ENCODE data around the gene ZFC3H1. TPM values are rescaled to one million over a fixed set of nuclear protein-coding genes. Genes with fewer than 3 reads are reported as not detected.
A peak's percentile ranks its signal among the peaks of the same experiment; 100 is the strongest.

The ZFC3H1 gene
- total and polyA plus RNA-seq, 9 of the 15 experiments (the other 6 are each of a cell fraction or from before 2014, with no cell fraction given): 14.8 to 80.5 (median 22.1) TPM

DNA sequence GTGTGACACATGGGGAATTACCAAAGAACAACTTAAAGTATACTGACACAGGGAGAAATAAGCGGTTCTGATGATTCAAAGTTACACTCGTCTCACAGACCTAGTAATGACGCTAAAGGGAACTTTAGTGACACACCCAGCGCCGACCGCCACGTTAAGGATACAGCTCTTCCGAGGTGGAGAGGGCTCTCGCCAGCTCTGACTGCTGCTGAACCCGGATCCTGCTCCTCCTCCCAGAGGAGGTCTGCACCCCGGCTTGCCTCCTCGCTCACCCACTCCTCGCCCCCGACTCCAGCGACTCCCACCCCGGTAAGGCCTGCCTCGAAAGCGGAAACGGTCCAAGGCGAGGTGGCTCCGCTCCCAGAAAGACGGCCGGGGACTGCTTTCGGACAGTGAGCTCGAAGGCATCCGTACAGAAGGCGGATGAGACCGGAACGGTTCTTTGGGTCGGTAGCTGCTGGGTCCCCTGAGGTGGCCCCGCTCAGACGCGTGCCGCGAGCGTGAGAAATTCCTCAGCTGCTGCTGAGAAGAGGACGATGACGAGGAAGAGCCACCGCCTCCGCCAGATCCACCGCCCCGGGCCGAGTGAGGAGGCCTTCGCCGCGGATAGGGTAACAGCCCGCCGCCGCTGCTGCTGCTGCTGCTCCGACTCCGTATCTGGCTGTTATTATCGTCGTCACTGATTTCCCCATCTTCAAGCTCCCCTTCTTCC lies 643 bp downstream of the ZFC3H1 start (continued):
- TF ChIP-seq PTTG1 (tag; IDR thresholded peaks at IDR 0.05; ENCODE audit: low read depth) (no peak), ASH1L (IDR thresholded peaks at IDR 0.05; ENCODE audit: borderline replicate concordance, low read depth, partially characterized antibody) (no peak), NCOA6 (IDR thresholded peaks at IDR 0.05) (no peak), ZNF3 (CRISPR knock-in tag; IDR thresholded peaks at IDR 0.05) (no peak), LCOR (CRISPR knock-in tag; IDR thresholded peaks at IDR 0.05) (peak; percentile 10; the same call in 1 of the 2 replicates), SREBF2 (CRISPR knock-in tag; IDR thresholded peaks at IDR 0.05) (no peak), ELF1 (tag; IDR thresholded peaks at IDR 0.05) (no peak), BACH1 (tag; IDR thresholded peaks at IDR 0.05) (no peak), GTF2A2 (tag; IDR thresholded peaks at IDR 0.05) (no peak), ZNF699 (CRISPR knock-in tag; IDR thresholded peaks at IDR 0.05; ENCODE audit: insufficient replicate concordance) (no peak), MED1 (CRISPR knock-in tag; IDR thresholded peaks at IDR 0.05; ENCODE audit: borderline replicate concordance) (no peak)
- TF ChIP-seq, protein P1, sequence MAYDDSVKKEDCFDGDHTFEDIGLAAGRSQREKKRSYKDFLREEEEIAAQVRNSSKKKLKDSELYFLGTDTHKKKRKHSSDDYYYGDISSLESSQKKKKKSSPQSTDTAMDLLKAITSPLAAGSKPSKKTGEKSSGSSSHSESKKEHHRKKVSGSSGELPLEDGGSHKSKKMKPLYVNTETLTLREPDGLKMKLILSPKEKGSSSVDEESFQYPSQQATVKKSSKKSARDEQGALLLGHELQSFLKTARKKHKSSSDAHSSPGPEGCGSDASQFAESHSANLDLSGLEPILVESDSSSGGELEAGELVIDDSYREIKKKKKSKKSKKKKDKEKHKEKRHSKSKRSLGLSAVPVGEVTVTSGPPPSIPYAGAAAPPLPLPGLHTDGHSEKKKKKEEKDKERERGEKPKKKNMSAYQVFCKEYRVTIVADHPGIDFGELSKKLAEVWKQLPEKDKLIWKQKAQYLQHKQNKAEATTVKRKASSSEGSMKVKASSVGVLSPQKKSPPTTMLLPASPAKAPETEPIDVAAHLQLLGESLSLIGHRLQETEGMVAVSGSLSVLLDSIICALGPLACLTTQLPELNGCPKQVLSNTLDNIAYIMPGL (CRISPR knock-in tag; IDR thresholded peaks at IDR 0.05): 0 out of 2 replicates have a peak, but pooled peaks have one; percentile 1
- TF ChIP-seq, protein P2, sequence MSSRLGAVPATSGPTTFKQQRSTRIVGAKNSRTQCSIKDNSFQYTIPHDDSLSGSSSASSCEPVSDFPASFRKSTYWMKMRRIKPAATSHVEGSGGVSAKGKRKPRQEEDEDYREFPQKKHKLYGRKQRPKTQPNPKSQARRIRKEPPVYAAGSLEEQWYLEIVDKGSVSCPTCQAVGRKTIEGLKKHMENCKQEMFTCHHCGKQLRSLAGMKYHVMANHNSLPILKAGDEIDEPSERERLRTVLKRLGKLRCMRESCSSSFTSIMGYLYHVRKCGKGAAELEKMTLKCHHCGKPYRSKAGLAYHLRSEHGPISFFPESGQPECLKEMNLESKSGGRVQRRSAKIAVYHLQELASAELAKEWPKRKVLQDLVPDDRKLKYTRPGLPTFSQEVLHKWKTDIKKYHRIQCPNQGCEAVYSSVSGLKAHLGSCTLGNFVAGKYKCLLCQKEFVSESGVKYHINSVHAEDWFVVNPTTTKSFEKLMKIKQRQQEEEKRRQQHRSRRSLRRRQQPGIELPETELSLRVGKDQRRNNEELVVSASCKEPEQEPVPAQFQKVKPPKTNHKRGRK (tag; IDR thresholded peaks at IDR 0.05): no peak
- TF ChIP-seq, protein P3, sequence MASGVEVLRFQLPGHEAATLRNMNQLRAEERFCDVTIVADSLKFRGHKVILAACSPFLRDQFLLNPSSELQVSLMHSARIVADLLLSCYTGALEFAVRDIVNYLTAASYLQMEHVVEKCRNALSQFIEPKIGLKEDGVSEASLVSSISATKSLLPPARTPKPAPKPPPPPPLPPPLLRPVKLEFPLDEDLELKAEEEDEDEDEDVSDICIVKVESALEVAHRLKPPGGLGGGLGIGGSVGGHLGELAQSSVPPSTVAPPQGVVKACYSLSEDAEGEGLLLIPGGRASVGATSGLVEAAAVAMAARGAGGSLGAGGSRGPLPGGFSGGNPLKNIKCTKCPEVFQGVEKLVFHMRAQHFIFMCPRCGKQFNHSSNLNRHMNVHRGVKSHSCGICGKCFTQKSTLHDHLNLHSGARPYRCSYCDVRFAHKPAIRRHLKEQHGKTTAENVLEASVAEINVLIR (CRISPR knock-in tag; IDR thresholded peaks at IDR 0.05): no peak
- TF ChIP-seq, protein P4, sequence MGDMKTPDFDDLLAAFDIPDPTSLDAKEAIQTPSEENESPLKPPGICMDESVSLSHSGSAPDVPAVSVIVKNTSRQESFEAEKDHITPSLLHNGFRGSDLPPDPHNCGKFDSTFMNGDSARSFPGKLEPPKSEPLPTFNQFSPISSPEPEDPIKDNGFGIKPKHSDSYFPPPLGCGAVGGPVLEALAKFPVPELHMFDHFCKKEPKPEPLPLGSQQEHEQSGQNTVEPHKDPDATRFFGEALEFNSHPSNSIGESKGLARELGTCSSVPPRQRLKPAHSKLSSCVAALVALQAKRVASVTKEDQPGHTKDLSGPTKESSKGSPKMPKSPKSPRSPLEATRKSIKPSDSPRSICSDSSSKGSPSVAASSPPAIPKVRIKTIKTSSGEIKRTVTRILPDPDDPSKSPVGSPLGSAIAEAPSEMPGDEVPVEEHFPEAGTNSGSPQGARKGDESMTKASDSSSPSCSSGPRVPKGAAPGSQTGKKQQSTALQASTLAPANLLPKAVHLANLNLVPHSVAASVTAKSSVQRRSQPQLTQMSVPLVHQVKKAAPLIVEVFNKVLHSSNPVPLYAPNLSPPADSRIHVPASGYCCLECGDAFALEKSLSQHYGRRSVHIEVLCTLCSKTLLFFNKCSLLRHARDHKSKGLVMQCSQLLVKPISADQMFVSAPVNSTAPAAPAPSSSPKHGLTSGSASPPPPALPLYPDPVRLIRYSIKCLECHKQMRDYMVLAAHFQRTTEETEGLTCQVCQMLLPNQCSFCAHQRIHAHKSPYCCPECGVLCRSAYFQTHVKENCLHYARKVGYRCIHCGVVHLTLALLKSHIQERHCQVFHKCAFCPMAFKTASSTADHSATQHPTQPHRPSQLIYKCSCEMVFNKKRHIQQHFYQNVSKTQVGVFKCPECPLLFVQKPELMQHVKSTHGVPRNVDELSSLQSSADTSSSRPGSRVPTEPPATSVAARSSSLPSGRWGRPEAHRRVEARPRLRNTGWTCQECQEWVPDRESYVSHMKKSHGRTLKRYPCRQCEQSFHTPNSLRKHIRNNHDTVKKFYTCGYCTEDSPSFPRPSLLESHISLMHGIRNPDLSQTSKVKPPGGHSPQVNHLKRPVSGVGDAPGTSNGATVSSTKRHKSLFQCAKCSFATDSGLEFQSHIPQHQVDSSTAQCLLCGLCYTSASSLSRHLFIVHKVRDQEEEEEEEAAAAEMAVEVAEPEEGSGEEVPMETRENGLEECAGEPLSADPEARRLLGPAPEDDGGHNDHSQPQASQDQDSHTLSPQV (IDR thresholded peaks at IDR 0.05): no peak

All from K562 (cell line).